Endothelial cell of umbilical vein (primary cell): Measurements from ENCODE around the gene COBLL1. TPM values are rescaled to one million over a fixed set of nuclear protein-coding genes. Genes with fewer than 3 reads are reported as not detected.

Experiments
- BruUV-seq: library from RNA; stranded (reverse); fragments of 400-500 nt; replicated peaks from 2 replicates; lab custom pipeline; 2021; lab: Mats Ljungman, UMichigan
- CTCF ChIA-PET: fragments of 300-600, 350-600 bp; sonication (Branson Sonifier 250); formaldehyde crosslinking; loops from one replicate; lab custom pipeline; 2021; ENCODE audit warnings: antibody characterized with exemption, inconsistent platforms; lab: Charles Lee
- POLR2A ChIA-PET: fragments of 300-600, 350-600 bp; sonication (Branson Sonifier 250); formaldehyde crosslinking; loops from one replicate; lab custom pipeline; 2021; ENCODE audit warnings: antibody characterized with exemption, inconsistent platforms; lab: Charles Lee
- DNase-seq: peaks from one replicate; pipeline ENCODE4 v3.0.0-alpha.2; 2011; ENCODE audit warnings: low read depth, low spot score
- FAIRE-seq: peaks from 2 replicates; lab custom pipeline; 2011; peaks lifted over from hg19 to GRCh38; lab: Jason Lieb, UNC
- H2AFZ ChIP-seq: 2 replicates; pipeline ENCODE4 v1.6.0; 2012; ENCODE audit warnings: low read depth, low read length, control low read depth, inconsistent platforms
- H3K27ac ChIP-seq: 2 replicates; pipeline ENCODE4 v1.5.1; 2011; ENCODE audit warnings: low read depth, mild to moderate bottlenecking, control low read depth, low read length, moderate library complexity; ENCODE audit not compliant: insufficient read depth
- H3K27me3 ChIP-seq, 2 experiments: 2 replicates each; pipeline versions ENCODE4 v1.6.0 to v1.6.1; 2011; ENCODE audit warnings: low read length in 2 of 2, mixed read lengths in 1 of 2; ENCODE audit not compliant: control insufficient read depth in 2 of 2, insufficient read depth in 2 of 2
- H3K36me3 ChIP-seq, 2 experiments: 2 replicates in 1 of 2; 3 replicates in 1 of 2; pipeline ENCODE4 v1.5.1; 2011; ENCODE audit warnings: low read length in 2 of 2, mild to moderate bottlenecking in 1 of 2, moderate library complexity in 1 of 2; ENCODE audit not compliant: control insufficient read depth in 2 of 2, insufficient read depth in 2 of 2; ENCODE audit errors: extremely low read depth in 1 of 2
- H3K4me1 ChIP-seq: 3 replicates; pipeline ENCODE4 v1.5.1; 2011; ENCODE audit warnings: mild to moderate bottlenecking, low read length; ENCODE audit not compliant: control insufficient read depth, insufficient read depth; ENCODE audit errors: extremely low read depth
- H3K4me2 ChIP-seq: 2 replicates; pipeline ENCODE4 v1.6.1; 2011; ENCODE audit warnings: low read length, control low read depth, mixed read lengths; ENCODE audit not compliant: insufficient read depth
- H3K4me3 ChIP-seq, 3 experiments: fragments of 200-600 bp in 1 of 3; sonication (generic), shearing (Covaris generic) in 1 of 3; replicated peaks in 1 of 3; 2 replicates each; pipeline ENCODE4 v1.5.1; 2011 to 2016; ENCODE audit warnings: control low read depth in 3 of 3, low read length in 3 of 3, mild to moderate bottlenecking in 2 of 3, inconsistent platforms in 1 of 3, low read depth in 1 of 3, moderate library complexity in 1 of 3; ENCODE audit not compliant: insufficient read depth in 1 of 3
- H3K79me2 ChIP-seq: 2 replicates; pipeline ENCODE4 v1.6.0; 2012; ENCODE audit warnings: low read length, inconsistent platforms; ENCODE audit not compliant: control insufficient read depth, insufficient read depth
- H3K9ac ChIP-seq: replicated peaks from 2 replicates; pipeline ENCODE3; 2011; ENCODE audit warnings: low read length, control low read depth; ENCODE audit not compliant: insufficient read depth; ENCODE audit errors: extremely low read depth
- H3K9me1 ChIP-seq: replicated peaks from 3 replicates; pipeline ENCODE4 v1.6.0; 2011; ENCODE audit warnings: mild to moderate bottlenecking, low read length; ENCODE audit not compliant: control insufficient read depth, insufficient read depth; ENCODE audit errors: extremely low read depth
- H3K9me3 ChIP-seq: replicated peaks from 2 replicates; pipeline ENCODE4 v1.5.1; 2012; ENCODE audit warnings: low read length, inconsistent platforms; ENCODE audit not compliant: control insufficient read depth, insufficient read depth
- H4K20me1 ChIP-seq: replicated peaks from 2 replicates; pipeline ENCODE3; 2011; ENCODE audit warnings: mild to moderate bottlenecking, low read length; ENCODE audit not compliant: control insufficient read depth, insufficient read depth; ENCODE audit errors: extremely low read depth
- EZH2 ChIP-seq: IDR thresholded peaks from 2 replicates; pipeline ENCODE4 v1.6.1; 2012; ENCODE audit warnings: borderline replicate concordance, low read depth, mild to moderate bottlenecking, moderate library complexity, low read length, inconsistent platforms; ENCODE audit not compliant: severe bottlenecking
- FOS ChIP-seq: IDR thresholded peaks from 2 replicates; pipeline ENCODE4 v1.6.1; 2011; ENCODE audit warnings: mild to moderate bottlenecking, low read length, moderate library complexity, borderline replicate concordance; ENCODE audit not compliant: insufficient read depth
- GATA2 ChIP-seq: IDR thresholded peaks from 2 replicates; pipeline ENCODE4 v1.7.0; 2011; ENCODE audit warnings: low read depth, mild to moderate bottlenecking, moderate library complexity, mixed read lengths, low read length; ENCODE audit not compliant: insufficient read length, insufficient read depth
- JUN ChIP-seq: IDR thresholded peaks from 2 replicates; pipeline ENCODE4 v1.6.1; 2011; ENCODE audit warnings: borderline replicate concordance, low read depth; ENCODE audit not compliant: insufficient read length, insufficient read depth
- MYC ChIP-seq: IDR thresholded peaks from one replicate; pipeline ENCODE4 v1.6.1; 2011; ENCODE audit warnings: mild to moderate bottlenecking, low read depth, low read length
- POLR2A ChIP-seq: IDR thresholded peaks from 2 replicates; pipeline ENCODE4 v1.6.1; 2012; ENCODE audit warnings: low read depth, mild to moderate bottlenecking, control low read depth, low read length
- POLR2AphosphoS5 ChIP-seq: IDR thresholded peaks from 2 replicates; pipeline ENCODE4 v1.6.1; 2012; ENCODE audit warnings: low read depth, mild to moderate bottlenecking, control low read depth, low read length, moderate library complexity; ENCODE audit not compliant: insufficient read depth
- dilution Hi-C: fragments of 300-500 bp; cut with MboI; formaldehyde crosslinking; loops from one replicate; pipeline ENCODE4 v1.15.0; 2019; ENCODE audit warnings: low sequenced_read_pairs; ENCODE audit not compliant: extremely low pct_ligation_motif_present
- intact Hi-C: fragments of 100-400 bp; cut with micrococcal nuclease; formaldehyde crosslinking; loops from one replicate; pipeline ENCODE4 v1.10.0; 2022
- polyA plus RNA-seq, 4 experiments: library from polyadenylated mRNA; depleted of rRNA in 3 of 4; stranded (reverse) in 3 of 4; unstranded in 1 of 4; fragments of >200 nt; gene quantifications; 2 replicates each; pipeline versions ENCODE4 v1.2.1 to v1.2.3, GENCODE V29; 2011 to 2012; ENCODE audit warnings: missing spikeins in 1 of 4
- total RNA-seq: library from RNA; stranded (reverse); gene quantifications from 2 replicates; pipeline ENCODE4 v1.2.3, GENCODE V29; 2021
- TF ChIP-seq, protein P1 (sequence below), 2 donors: IDR thresholded peaks; 1 replicate in 1 of 2; 2 replicates in 1 of 2; pipeline ENCODE4 v1.5.1; 2011; ENCODE audit warnings: low read length in 2 of 2, mild to moderate bottlenecking in 2 of 2, moderate library complexity in 2 of 2, control low read depth in 1 of 2, inconsistent platforms in 1 of 2, low read depth in 1 of 2; ENCODE audit not compliant: insufficient read depth in 1 of 2; ENCODE audit errors: extremely low read depth in 1 of 2
- TF ChIP-seq, protein P2 (sequence below): IDR thresholded peaks from 2 replicates; pipeline ENCODE4 v1.6.1; 2011; ENCODE audit not compliant: insufficient read depth, insufficient read length

Gene COBLL1
- total and polyA plus RNA-seq, 2 donors (not counting 3 experiments of a cell fraction or from before 2014, with no cell fraction given), result 9.1 to 38.4 TPM

- Histone ChIP-seq H3K79me2 (no peaks in the 10 kb centered on the region), H3K9me3 (no peaks in the 10 kb centered on the region), H3K9me1 (no peaks in the 10 kb centered on the region), H3K36me3 (no peaks in the 10 kb centered on the region), H3K4me2 (no peak overlapping the region), H3K9ac (no peak overlapping the region), H2AFZ (no peak overlapping the region), H3K27me3 (no peaks in the 10 kb centered on the region), H3K4me3 (no peak overlapping the region), H3K27ac (no peak overlapping the region), H3K4me1 (no peaks in the 10 kb centered on the region), H4K20me1 (no peaks in the 10 kb centered on the region)
- ChIA-PET CTCF (interaction anchor here (0.8 to 2.2 kb wide), 9 partner anchors 10 to 142 kb away, joined by 3 to 9 read pairs (median 4); partner anchors contain the start of gene COBLL1), POLR2A (no interaction called here)
- dilution Hi-C loops (no loop called here), intact Hi-C loops (no loop called here)
- peak; percentile 28 for FAIRE-seq
- no TSS peak for BruUV-seq
- no peak for TF ChIP-seq FOS
- TF ChIP-seq GATA2, result no peak
- TF ChIP-seq POLR2AphosphoS5, result no peak
- TF ChIP-seq EZH2, result no peak
- no peak for TF ChIP-seq POLR2A
- TF ChIP-seq JUN, result no peak
- DNase-seq, result no peak
Observed at GRCh38 chr2:164879901-164880535, 38.4 kb upstream of the COBLL1 start.

DNA sequence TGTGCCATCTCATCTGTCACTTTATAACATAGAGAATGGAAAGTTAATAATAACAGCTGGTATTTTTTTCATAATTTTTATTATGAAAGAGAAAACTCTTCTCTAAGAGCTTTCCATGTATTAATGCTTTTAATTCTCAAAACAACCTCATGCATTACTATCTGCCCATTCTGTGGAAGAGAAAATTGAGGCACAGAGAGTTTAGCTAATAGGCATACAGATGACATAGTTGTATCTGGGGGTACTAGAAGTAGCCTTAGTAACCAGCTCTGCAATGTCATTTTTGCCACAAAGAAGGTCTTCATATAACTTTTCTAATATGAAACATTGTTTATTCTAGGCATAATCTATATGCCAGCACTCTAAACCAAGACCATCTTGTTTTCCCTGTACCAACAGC, 36.3 kb upstream of the COBLL1 start:
- no peak for TF ChIP-seq POLR2A
- TF ChIP-seq, protein P1, sequence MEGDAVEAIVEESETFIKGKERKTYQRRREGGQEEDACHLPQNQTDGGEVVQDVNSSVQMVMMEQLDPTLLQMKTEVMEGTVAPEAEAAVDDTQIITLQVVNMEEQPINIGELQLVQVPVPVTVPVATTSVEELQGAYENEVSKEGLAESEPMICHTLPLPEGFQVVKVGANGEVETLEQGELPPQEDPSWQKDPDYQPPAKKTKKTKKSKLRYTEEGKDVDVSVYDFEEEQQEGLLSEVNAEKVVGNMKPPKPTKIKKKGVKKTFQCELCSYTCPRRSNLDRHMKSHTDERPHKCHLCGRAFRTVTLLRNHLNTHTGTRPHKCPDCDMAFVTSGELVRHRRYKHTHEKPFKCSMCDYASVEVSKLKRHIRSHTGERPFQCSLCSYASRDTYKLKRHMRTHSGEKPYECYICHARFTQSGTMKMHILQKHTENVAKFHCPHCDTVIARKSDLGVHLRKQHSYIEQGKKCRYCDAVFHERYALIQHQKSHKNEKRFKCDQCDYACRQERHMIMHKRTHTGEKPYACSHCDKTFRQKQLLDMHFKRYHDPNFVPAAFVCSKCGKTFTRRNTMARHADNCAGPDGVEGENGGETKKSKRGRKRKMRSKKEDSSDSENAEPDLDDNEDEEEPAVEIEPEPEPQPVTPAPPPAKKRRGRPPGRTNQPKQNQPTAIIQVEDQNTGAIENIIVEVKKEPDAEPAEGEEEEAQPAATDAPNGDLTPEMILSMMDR (IDR thresholded peaks at IDR 0.05; ENCODE audit: extremely low read depth in 1 of 2, insufficient read depth in 1 of 2, low read depth in 1 of 2, low read length in 2 of 2), result no peak
- TF ChIP-seq JUN, result no peak
- no peak for TF ChIP-seq FOS
- no peak for TF ChIP-seq MYC
- no peak for TF ChIP-seq GATA2
- TF ChIP-seq, protein P2, sequence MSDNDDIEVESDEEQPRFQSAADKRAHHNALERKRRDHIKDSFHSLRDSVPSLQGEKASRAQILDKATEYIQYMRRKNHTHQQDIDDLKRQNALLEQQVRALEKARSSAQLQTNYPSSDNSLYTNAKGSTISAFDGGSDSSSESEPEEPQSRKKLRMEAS, result no peak

More for the DNA sequence above, 36.3 kb upstream of the COBLL1 start:
- no peak overlapping the region for H3K4me3 ChIP-seq
- dilution Hi-C loops, result no loop called here
- H3K9me1 ChIP-seq, result no peaks in the 10 kb centered on the region
- H3K27ac ChIP-seq, result no peak overlapping the region
- H3K4me2 ChIP-seq, result no peak overlapping the region
- no peaks in the 10 kb centered on the region for H3K4me1 ChIP-seq
- H2AFZ ChIP-seq, result no peak overlapping the region
- BruUV-seq, result no TSS peak
- ChIA-PET POLR2A (no interaction called here), CTCF (interaction anchor here (1.1 to 1.2 kb wide), 2 partner anchors 19 to 36 kb away, joined by 3 read pairs; partner anchors contain the start of gene COBLL1)
- no peak for DNase-seq
- H3K27me3 ChIP-seq, result no peaks in the 10 kb centered on the region
- H3K9me3 ChIP-seq, result no peaks in the 10 kb centered on the region
- H3K79me2 ChIP-seq, result no peaks in the 10 kb centered on the region
- H4K20me1 ChIP-seq, result no peaks in the 10 kb centered on the region
- intact Hi-C loops, result no loop called here
- FAIRE-seq, result no peak
- no peak overlapping the region for H3K9ac ChIP-seq
- no peaks in the 10 kb centered on the region for H3K36me3 ChIP-seq
